ENCODE results near the gene HNRNPA1. TPM values are rescaled to one million over a fixed set of nuclear protein-coding genes. Genes with fewer than 3 reads are reported as not detected.
A peak's percentile ranks its signal among the peaks of the same experiment; 100 is the strongest.

Gene HNRNPA1
- total and polyA plus RNA-seq, 9 of the 15 experiments (the other 6 are each of a cell fraction or from before 2014, with no cell fraction given), result 1,166 to 2,703 (median 1,815) TPM

GRCh38 chr12:54279632-54280467, 676 bp upstream of the HNRNPA1 start, which contains the start of gene CBX5 (continued):
- TF ChIP-seq ZNF407 (IDR thresholded peaks at IDR 0.05; ENCODE audit: low read depth) (no peak), HINFP (tag; conservative IDR thresholded peaks at IDR 0.05; ENCODE audit: low read depth) (no peak), ZNF146 (CRISPR knock-in tag; IDR thresholded peaks at IDR 0.05; ENCODE audit: unreplicated experiment) (no peak), HIVEP1 (CRISPR knock-in tag; IDR thresholded peaks at IDR 0.05) (no peak), HOXB6 (CRISPR knock-in tag; IDR thresholded peaks at IDR 0.05; ENCODE audit: borderline replicate concordance) (no peak), E2F8 (IDR thresholded peaks at IDR 0.05; ENCODE audit: low read depth, partially characterized antibody) (peak; percentile 69), ZNF57 (CRISPR knock-in tag; IDR thresholded peaks at IDR 0.05) (no peak), GATAD2A (IDR thresholded peaks at IDR 0.05) (no peak), BDP1 (IDR thresholded peaks at IDR 0.05; ENCODE audit: insufficient read depth, insufficient read length) (no peak), FOXA3 (CRISPR knock-in tag; conservative IDR thresholded peaks at IDR 0.05 in 1 of 2, IDR thresholded peaks at IDR 0.05 in 1 of 2) (peak in 1 of 2 experiments; percentile 65; a peak in 2 of 4 replicates), MEIS2 (IDR thresholded peaks at IDR 0.05; ENCODE audit: partially characterized antibody) (peak; percentile 99), DACH1 (IDR thresholded peaks at IDR 0.05; ENCODE audit: partially characterized antibody) (no peak), ZNF830 (CRISPR knock-in tag; IDR thresholded peaks at IDR 0.05) (no peak)

Data from K562 (cell line).